Progenitor cell of endocrine pancreas (in vitro differentiated cells): ENCODE data around the gene METTL21A. TPM values are rescaled to one million over a fixed set of nuclear protein-coding genes. Genes with fewer than 3 reads are reported as not detected.

Source experiments
- DNase-seq: peaks from one replicate; pipeline ENCODE4 v3.0.0; 2021; ENCODE audit warnings: low spot score; ENCODE audit not compliant: unreplicated experiment
- H3K27ac Mint-ChIP-seq: 2 replicates; pipeline ENCODE4 v1.8.0; 2021; ENCODE audit warnings: mild to moderate bottlenecking, moderate library complexity, mixed read lengths
- H3K27me3 Mint-ChIP-seq: 2 replicates; pipeline ENCODE4 v1.8.0; 2021; ENCODE audit warnings: mixed read lengths
- H3K36me3 Mint-ChIP-seq: 2 replicates; pipeline ENCODE4 v1.8.0; 2022; ENCODE audit warnings: mixed read lengths; ENCODE audit not compliant: insufficient read depth
- H3K4me1 Mint-ChIP-seq: 2 replicates; pipeline ENCODE4 v1.8.0; 2021; ENCODE audit warnings: low read depth, mixed read lengths
- H3K4me3 Mint-ChIP-seq: 2 replicates; pipeline ENCODE4 v1.8.0; 2021; ENCODE audit warnings: low read depth, mild to moderate bottlenecking, moderate library complexity, mixed read lengths
- H3K9me3 Mint-ChIP-seq: 2 replicates; pipeline ENCODE4 v1.8.0; 2021; ENCODE audit warnings: low read depth, mixed read lengths
- total RNA-seq: library from RNA; stranded (reverse); gene quantifications from 2 replicates; pipeline ENCODE4 v1.2.1, GENCODE V29; 2021
- TF ChIP-seq, protein P1 (sequence below): fragments of 200-600 bp; sonication (generic); IDR thresholded peaks from one replicate; pipeline ENCODE4 v1.5.0; 2021; ENCODE audit warnings: antibody characterized with exemption, mild to moderate bottlenecking; ENCODE audit not compliant: unreplicated experiment

The METTL21A gene
- total RNA-seq, 1 donor from 2014 or later, result 32.6 TPM

- H3K4me1 Mint-ChIP-seq, result peaks cover 4% of the 10 kb centered on the region
- H3K36me3 Mint-ChIP-seq, result peaks cover 71% of the 10 kb centered on the region
These were observed 37.9 kb downstream of the METTL21A start for GRCh38 chr2:207587305-207587704.

GRCh38 chr2:207584952-207585351 is 40.2 kb downstream of the METTL21A start:
- no peak for DNase-seq
- H3K27me3 Mint-ChIP-seq, result no peaks in the 10 kb centered on the region
- H3K4me1 Mint-ChIP-seq, result peaks cover 4% of the 10 kb centered on the region
- H3K36me3 Mint-ChIP-seq, result peaks cover 58% of the 10 kb centered on the region
- H3K9me3 Mint-ChIP-seq, result no peaks in the 10 kb centered on the region
- no peak overlapping the region for H3K4me3 Mint-ChIP-seq
- TF ChIP-seq, protein P1, sequence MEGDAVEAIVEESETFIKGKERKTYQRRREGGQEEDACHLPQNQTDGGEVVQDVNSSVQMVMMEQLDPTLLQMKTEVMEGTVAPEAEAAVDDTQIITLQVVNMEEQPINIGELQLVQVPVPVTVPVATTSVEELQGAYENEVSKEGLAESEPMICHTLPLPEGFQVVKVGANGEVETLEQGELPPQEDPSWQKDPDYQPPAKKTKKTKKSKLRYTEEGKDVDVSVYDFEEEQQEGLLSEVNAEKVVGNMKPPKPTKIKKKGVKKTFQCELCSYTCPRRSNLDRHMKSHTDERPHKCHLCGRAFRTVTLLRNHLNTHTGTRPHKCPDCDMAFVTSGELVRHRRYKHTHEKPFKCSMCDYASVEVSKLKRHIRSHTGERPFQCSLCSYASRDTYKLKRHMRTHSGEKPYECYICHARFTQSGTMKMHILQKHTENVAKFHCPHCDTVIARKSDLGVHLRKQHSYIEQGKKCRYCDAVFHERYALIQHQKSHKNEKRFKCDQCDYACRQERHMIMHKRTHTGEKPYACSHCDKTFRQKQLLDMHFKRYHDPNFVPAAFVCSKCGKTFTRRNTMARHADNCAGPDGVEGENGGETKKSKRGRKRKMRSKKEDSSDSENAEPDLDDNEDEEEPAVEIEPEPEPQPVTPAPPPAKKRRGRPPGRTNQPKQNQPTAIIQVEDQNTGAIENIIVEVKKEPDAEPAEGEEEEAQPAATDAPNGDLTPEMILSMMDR, result no peak
- no peak overlapping the region for H3K27ac Mint-ChIP-seq

More at GRCh38 chr2:207587305-207587704, 37.9 kb downstream of the METTL21A start:
- no peak for DNase-seq
- H3K9me3 Mint-ChIP-seq, result peaks cover 3% of the 10 kb centered on the region
- no peak overlapping the region for H3K4me3 Mint-ChIP-seq
- H3K27me3 Mint-ChIP-seq, result no peaks in the 10 kb centered on the region
- TF ChIP-seq, protein P1, result no peak
- peak overlapping the region; percentile 4 for H3K27ac Mint-ChIP-seq

DNA sequence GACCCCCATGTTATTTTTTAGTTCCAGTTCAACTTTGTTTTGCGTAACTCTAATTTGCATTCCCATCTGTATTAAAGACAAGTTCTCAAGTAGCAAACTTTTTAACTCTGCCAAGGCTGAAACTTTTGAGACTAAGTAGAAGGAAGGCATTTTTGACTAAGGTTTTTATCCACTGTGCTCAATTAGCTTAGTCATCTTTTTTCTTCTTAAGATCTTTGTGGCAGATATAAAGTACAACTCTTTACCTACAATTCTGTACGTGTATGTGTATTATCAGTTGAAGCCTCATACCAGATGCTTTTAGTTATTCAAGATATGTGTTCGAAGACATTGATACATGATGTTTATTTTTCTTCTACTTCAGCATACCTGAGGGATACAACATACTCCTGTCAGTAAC is 53.8 kb downstream of the METTL21A start:
- DNase-seq, result no peak
- Mint-ChIP-seq H3K36me3 (peaks cover 31% of the 10 kb centered on the region), H3K9me3 (no peaks in the 10 kb centered on the region), H3K4me3 (no peak overlapping the region), H3K27me3 (no peaks in the 10 kb centered on the region), H3K4me1 (no peaks in the 10 kb centered on the region), H3K27ac (no peak overlapping the region)
- TF ChIP-seq, protein P1, result no peak

GRCh38 chr2:207567671-207568070 is 57.5 kb downstream of the METTL21A start:
- peaks cover 24% of the 10 kb centered on the region for H3K36me3 Mint-ChIP-seq
- TF ChIP-seq, protein P1, result no peak

DNA sequence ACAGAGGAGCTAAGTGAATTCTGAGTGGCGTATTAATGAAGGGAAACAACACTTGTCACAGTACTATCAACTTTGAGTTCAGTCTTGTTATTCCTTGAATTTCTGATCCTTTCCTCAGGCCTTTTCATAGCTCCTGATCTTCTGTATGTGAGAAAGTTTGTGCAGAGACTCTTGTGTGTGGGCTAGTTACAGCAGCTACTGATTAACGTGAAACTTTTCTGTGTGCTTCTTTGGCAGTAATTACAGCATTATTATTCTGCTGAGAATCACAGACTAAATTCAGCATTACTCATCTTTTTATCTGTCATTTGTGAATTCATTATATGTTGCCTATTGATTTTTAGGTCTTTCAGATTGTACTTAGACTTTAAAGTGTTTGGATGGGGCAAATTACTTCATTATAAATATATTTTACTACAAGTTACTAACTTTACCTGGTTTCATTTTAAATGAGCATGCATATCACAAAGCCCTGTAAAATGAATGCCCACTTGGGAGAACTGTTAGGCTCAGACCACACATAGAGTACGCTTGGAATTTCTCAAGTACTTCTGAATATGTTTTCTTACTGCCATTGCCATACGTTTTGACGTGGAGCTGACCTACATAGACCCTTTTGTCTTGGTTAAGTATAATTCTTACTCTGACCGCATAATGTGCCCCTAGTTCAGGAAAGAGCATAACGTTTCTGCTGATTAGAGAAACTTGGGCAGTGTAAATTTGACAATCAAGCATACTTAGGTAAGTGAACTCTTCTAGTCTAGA is 59.3 kb downstream of the METTL21A start:
- no peak overlapping the region for H3K27ac Mint-ChIP-seq
- no peaks in the 10 kb centered on the region for H3K27me3 Mint-ChIP-seq
- no peaks in the 10 kb centered on the region for H3K9me3 Mint-ChIP-seq
- H3K4me1 Mint-ChIP-seq, result no peaks in the 10 kb centered on the region
- no peak overlapping the region for H3K4me3 Mint-ChIP-seq
- TF ChIP-seq, protein P1, result no peak
- no peak for DNase-seq
- peaks cover 25% of the 10 kb centered on the region for H3K36me3 Mint-ChIP-seq

More at GRCh38 chr2:207567671-207568070, 57.5 kb downstream of the METTL21A start:
- Mint-ChIP-seq H3K9me3 (no peaks in the 10 kb centered on the region), H3K4me3 (no peak overlapping the region), H3K27me3 (no peaks in the 10 kb centered on the region), H3K4me1 (no peaks in the 10 kb centered on the region), H3K27ac (no peak overlapping the region)
- DNase-seq, result no peak

Other genes with a start within 250 kb of the METTL21A start
- gene CREB1, start 95.4 kb downstream of the METTL21A start, total RNA-seq, result 103 and 111 TPM in 2 replicates
- 18.8 and 25.4 TPM in 2 replicates for gene CCNYL1, start 86.2 kb upstream of the METTL21A start, total RNA-seq
- 238 and 247 TPM in 2 replicates for gene FZD5, start 144.5 kb upstream of the METTL21A start, total RNA-seq